Transverse colon (tissue), 4 donors: ENCODE results near the gene ZNF14. TPM values are rescaled to one million over a fixed set of nuclear protein-coding genes. Genes with fewer than 3 reads are reported as not detected.
"Not testable (repeated sequence)": the region's sequence is repeated elsewhere in the genome, so short reads cannot be mapped to it uniquely, and the experiment has no call there.

Experiments used
- DNase-seq: peaks from one replicate; pipeline ENCODE4 v3.0.0-alpha.2; 2019
- H3K27ac ChIP-seq, 4 donors: fragments of 200-600 bp; sonication (generic); 2 replicates each; pipeline ENCODE4 v1.5.1; 2016 to 2018; ENCODE audit warnings: inconsistent platforms in 4 of 4
- H3K27me3 ChIP-seq: fragments of 200-600 bp; sonication (generic); 2 replicates; pipeline ENCODE4 v1.5.1; 2017; ENCODE audit warnings: inconsistent platforms
- H3K36me3 ChIP-seq, 4 donors: fragments of 200-600 bp; sonication (generic); 2 replicates each; pipeline ENCODE4 v1.5.1; 2017 to 2019; ENCODE audit warnings: inconsistent platforms in 4 of 4
- H3K4me1 ChIP-seq, 4 donors: fragments of 200-600 bp; sonication (generic); 2 replicates each; pipeline ENCODE4 v1.5.1; 2017 to 2020; ENCODE audit warnings: inconsistent platforms in 4 of 4
- H3K4me3 ChIP-seq, 4 donors: fragments of 200-600 bp; sonication (generic); 1 replicate in 1 of 4; 2 replicates in 3 of 4; pipeline versions ENCODE4 v1.5.1 to v1.6.1; 2017 to 2019; ENCODE audit warnings: inconsistent platforms in 4 of 4
- H3K9me3 ChIP-seq, 2 donors: fragments of 200-600 bp; sonication (generic); 2 replicates each; pipeline ENCODE4 v1.5.1; 2017 to 2019; ENCODE audit warnings: inconsistent platforms in 2 of 2
- EP300 ChIP-seq: sonication (generic); formaldehyde crosslinking; IDR thresholded peaks from one replicate; pipeline ENCODE4 v1.6.1; 2017; ENCODE audit warnings: antibody characterized with exemption, low read depth
- POLR2A ChIP-seq: fragments of 450-650 bp; IDR thresholded peaks from one replicate; pipeline ENCODE4 v1.6.1; 2016; ENCODE audit warnings: antibody characterized with exemption, mild to moderate bottlenecking, moderate library complexity
- POLR2AphosphoS5 ChIP-seq, 3 donors: sonication (generic); formaldehyde crosslinking; IDR thresholded peaks; one replicate each; pipeline ENCODE4 v1.6.1; 2016; ENCODE audit warnings: antibody characterized with exemption in 3 of 3
- WGBS, 2 donors: methylation state at CpG; one replicate each; pipeline ENCODE4 v1.1.5; 2018; ENCODE audit warnings: low coverage in 1 of 2; 5-methylcytosine and 5-hydroxymethylcytosine counted together
- in situ Hi-C, 4 donors: fragments of 200-750 bp; cut with MboI; loops; one replicate each; pipeline versions ENCODE4 v1.15.0 to v1.15.1; 2017; ENCODE audit warnings: low sequenced_read_pairs in 3 of 4, low pct_ligation_motif_present in 1 of 4, low pct_unique_long_range_greater_than_20kb in 1 of 4
- intact Hi-C: fragments of 100-400 bp; cut with DNase I; formaldehyde crosslinking; loops from one replicate; pipeline ENCODE4 v1.15.1; 2023; ENCODE audit warnings: low total_unique reads
- total RNA-seq, 4 donors: library from RNA; depleted of rRNA; stranded (reverse); fragments of >200 nt; gene quantifications; one replicate each; pipeline ENCODE4 v1.1.0, GENCODE V29; 2016
- TF ChIP-seq, protein P1 (sequence below), 5 experiments: fragments of 200-600 bp in 3 of 5; fragments of 450-650 bp in 2 of 5; sonication (generic) in 3 of 5; IDR thresholded peaks; 1 replicate in 2 of 5; 2 replicates in 3 of 5; pipeline ENCODE4 v1.5.1; 2016 to 2017; ENCODE audit warnings: antibody characterized with exemption in 5 of 5, inconsistent platforms in 3 of 5, mild to moderate bottlenecking in 2 of 5, moderate library complexity in 1 of 5

The ZNF14 gene
- total RNA-seq, 4 donors from 2014 or later: 0.37 to 10.0 (median 4.6) TPM

GRCh38 chr19:19686580-19686979 lies 46.3 kb downstream of the ZNF14 start:
- no peaks in the 10 kb centered on the region for H3K4me1 ChIP-seq
- no peak for DNase-seq
- no peak overlapping the region for H3K27ac ChIP-seq
- no peak for TF ChIP-seq EP300
- no peak for TF ChIP-seq POLR2AphosphoS5 (IDR thresholded peaks at IDR 0.05)
- TF ChIP-seq POLR2A: no peak
- TF ChIP-seq, protein P1, sequence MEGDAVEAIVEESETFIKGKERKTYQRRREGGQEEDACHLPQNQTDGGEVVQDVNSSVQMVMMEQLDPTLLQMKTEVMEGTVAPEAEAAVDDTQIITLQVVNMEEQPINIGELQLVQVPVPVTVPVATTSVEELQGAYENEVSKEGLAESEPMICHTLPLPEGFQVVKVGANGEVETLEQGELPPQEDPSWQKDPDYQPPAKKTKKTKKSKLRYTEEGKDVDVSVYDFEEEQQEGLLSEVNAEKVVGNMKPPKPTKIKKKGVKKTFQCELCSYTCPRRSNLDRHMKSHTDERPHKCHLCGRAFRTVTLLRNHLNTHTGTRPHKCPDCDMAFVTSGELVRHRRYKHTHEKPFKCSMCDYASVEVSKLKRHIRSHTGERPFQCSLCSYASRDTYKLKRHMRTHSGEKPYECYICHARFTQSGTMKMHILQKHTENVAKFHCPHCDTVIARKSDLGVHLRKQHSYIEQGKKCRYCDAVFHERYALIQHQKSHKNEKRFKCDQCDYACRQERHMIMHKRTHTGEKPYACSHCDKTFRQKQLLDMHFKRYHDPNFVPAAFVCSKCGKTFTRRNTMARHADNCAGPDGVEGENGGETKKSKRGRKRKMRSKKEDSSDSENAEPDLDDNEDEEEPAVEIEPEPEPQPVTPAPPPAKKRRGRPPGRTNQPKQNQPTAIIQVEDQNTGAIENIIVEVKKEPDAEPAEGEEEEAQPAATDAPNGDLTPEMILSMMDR (IDR thresholded peaks at IDR 0.05): no peak
- peaks cover 0 to 6% (median under 1%) of the 10 kb centered on the region in 4 donors for H3K36me3 ChIP-seq
- H3K27me3 ChIP-seq: no peaks in the 10 kb centered on the region
- no peak overlapping the region for H3K4me3 ChIP-seq
- intact Hi-C loops: no loop called here
- in situ Hi-C loops: no loop called here
- 92 to 98% methylated on average over 4 to 6 of the region's 6 CpGs for WGBS, 2 donors
- H3K9me3 ChIP-seq: peaks cover 18 to 35% of the 10 kb centered on the region in 2 donors

GRCh38 chr19:19686119-19686518 lies 46.8 kb downstream of the ZNF14 start:
- H3K27me3 ChIP-seq, H3K4me1 ChIP-seq, H3K27ac ChIP-seq, in situ Hi-C loops, H3K4me3 ChIP-seq, intact Hi-C loops, H3K36me3 ChIP-seq, DNase-seq: not testable (repeated sequence)
- WGBS, 2 donors: 98 to 100% methylated on average over 4 to 15 of the region's 15 CpGs
- H3K9me3 ChIP-seq: peaks cover 23 to 35% of the 10 kb centered on the region in 2 donors

DNA sequence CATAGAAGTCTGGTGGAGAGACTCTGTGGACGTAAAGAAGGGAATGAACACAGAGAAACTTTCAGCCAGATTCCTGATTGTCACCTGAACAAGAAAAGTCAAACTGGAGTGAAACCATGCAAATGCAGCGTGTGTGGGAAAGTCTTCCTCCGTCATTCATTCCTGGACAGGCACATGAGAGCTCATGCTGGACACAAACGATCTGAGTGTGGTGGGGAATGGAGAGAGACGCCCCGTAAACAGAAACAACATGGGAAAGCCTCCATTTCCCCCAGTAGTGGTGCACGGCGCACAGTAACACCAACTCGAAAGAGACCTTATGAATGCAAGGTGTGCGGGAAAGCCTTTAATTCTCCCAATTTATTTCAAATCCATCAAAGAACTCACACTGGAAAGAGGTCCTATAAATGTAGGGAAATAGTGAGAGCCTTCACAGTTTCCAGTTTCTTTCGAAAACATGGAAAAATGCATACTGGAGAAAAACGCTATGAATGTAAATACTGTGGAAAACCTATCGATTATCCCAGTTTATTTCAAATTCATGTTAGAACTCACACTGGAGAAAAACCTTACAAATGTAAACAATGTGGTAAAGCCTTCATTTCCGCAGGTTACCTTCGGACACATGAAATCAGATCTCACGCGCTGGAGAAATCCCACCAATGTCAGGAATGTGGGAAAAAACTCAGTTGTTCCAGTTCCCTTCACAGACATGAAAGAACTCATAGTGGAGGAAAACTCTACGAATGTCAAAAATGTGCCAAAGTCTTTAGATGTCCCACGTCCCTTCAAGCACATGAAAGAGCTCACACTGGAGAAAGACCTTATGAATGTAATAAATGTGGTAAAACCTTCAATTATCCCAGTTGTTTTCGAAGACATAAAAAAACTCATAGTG lies 53.5 kb downstream of the ZNF14 start:
- H3K36me3 ChIP-seq: peaks cover 0 to 71% (median 27%) of the 10 kb centered on the region in 4 donors
- 93 to 98% methylated on average over 18 to 20 of the region's 20 CpGs for WGBS, 2 donors
- no peak overlapping the region for H3K27ac ChIP-seq
- H3K9me3 ChIP-seq: peaks cover 44 to 48% of the 10 kb centered on the region in 2 donors
- in situ Hi-C loops: no loop called here
- H3K4me3 ChIP-seq: no peak overlapping the region
- no peak for DNase-seq
- no peaks in the 10 kb centered on the region for H3K4me1 ChIP-seq
- TF ChIP-seq POLR2AphosphoS5 (IDR thresholded peaks at IDR 0.05): no peak
- no peak for TF ChIP-seq EP300
- TF ChIP-seq, protein P1 (IDR thresholded peaks at IDR 0.05): no peak
- TF ChIP-seq POLR2A: no peak
- H3K27me3 ChIP-seq: no peaks in the 10 kb centered on the region
- intact Hi-C loops: no loop called here

GRCh38 chr19:19677579-19677978 lies 55.3 kb downstream of the ZNF14 start:
- Histone ChIP-seq H3K36me3 (peaks cover 0 to 89% (median 29%) of the 10 kb centered on the region in 4 donors), H3K4me3 (no peak overlapping the region), H3K9me3 (peaks cover 41% of the 10 kb centered on the region in 2 donors), H3K27me3 (no peaks in the 10 kb centered on the region), H3K4me1 (no peaks in the 10 kb centered on the region), H3K27ac (no peak overlapping the region)
- WGBS, 2 donors: 88 to 100% methylated on average over 2 to 7 of the region's 7 CpGs
- no peak for DNase-seq
- TF ChIP-seq, protein P1 (IDR thresholded peaks at IDR 0.05): no peak
- TF ChIP-seq POLR2A: no peak
- no peak for TF ChIP-seq EP300
- TF ChIP-seq POLR2AphosphoS5 (IDR thresholded peaks at IDR 0.05): no peak
- intact Hi-C loops (no loop called here), in situ Hi-C loops (no loop called here)
